Activated CD4-positive, alpha-beta T cell treated with anti-CD3 and anti-CD28 coated beads for 1 hour (primary cell): Measurements from ENCODE around the gene TBCEL.
A peak's percentile ranks its signal among the peaks of the same experiment; 100 is the strongest.
"Not testable (repeated sequence)": the region's sequence is repeated elsewhere in the genome, so short reads cannot be mapped to it uniquely, and the experiment has no call there.

Experiments
- DNase-seq: peaks from one replicate; pipeline ENCODE4 v3.0.0-alpha.2; 2020

Gene TBCEL, protein sequence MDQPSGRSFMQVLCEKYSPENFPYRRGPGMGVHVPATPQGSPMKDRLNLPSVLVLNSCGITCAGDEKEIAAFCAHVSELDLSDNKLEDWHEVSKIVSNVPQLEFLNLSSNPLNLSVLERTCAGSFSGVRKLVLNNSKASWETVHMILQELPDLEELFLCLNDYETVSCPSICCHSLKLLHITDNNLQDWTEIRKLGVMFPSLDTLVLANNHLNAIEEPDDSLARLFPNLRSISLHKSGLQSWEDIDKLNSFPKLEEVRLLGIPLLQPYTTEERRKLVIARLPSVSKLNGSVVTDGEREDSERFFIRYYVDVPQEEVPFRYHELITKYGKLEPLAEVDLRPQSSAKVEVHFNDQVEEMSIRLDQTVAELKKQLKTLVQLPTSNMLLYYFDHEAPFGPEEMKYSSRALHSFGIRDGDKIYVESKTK

GRCh38 chr11:121023848-121024751, at the start of gene TBCEL:
Gene TBCEL, plus strand, starts transcription at chr11:121024102. Its CDS starts 21,589 bp downstream, at chr11:121045691.
- DNase-seq: peak; percentile 75

DNA sequence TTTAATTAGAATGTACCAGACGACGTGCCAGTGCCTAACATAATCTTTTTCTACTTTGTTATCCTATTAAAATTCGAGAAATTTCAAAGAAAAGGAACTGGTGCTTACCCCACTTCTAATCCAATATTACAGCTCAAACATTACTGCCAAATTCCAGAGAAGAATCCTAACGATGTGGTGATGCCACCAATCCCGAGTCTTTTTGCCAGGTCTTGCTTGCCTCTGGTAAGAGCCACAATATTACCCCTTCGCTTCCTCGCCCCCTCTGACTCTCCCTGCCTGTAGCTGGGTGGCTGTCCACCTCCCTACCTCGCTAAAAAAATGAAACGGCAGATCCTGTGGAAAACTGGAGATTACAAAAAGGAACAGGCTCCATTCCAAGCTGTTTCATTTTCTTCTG, 49.4 kb upstream of the TBCEL start:
- no peak for DNase-seq

GRCh38 chr11:120974965-120975364, 48.9 kb upstream of the TBCEL start:
- DNase-seq: no peak

GRCh38 chr11:120977266-120978137, 46.4 kb upstream of the TBCEL start:
- no peak for DNase-seq

- no peak for DNase-seq
Measured at GRCh38 chr11:120978701-120979100, 45.2 kb upstream of the TBCEL start.

DNA sequence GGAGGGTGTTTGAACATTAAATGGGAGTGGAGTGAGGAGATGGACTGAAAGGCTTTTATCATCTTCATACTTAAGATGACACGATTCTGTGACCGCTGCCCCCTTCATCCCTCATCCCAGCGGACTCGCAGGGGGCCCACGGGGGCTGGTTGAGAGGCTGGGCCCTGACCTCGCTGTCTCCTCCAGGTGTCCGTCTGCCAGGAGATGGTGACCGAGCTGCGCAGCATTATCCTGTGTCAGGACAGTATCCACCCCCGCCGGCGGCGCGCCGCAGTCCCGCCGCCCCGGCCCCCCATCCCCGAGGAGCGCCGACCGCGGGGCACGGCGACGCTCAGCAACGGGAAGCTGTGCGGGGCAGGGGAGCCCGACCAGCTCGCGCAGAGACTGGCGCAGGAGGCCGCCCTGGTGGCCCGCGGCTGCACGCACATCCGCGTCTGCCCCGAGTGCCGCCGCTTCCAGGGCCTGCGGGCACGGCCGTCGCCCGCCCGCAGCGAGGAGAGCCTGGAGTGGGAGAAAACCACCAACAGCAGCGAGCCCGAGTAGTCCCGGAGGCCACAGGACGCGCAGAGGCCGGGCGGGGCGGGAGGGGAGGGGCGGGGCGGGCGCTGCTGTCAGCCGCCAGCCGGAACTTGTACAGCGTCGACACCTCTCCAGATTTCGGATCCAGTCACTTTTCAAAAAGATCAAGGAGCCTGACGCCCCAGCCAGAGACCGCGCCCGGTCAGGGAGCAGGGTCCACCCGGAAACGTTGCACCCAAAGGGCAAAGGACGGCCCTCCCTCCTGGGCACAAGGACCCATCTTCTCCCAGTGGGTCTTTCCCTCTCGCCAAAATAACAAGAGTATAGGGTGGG, 38.0 kb upstream of the TBCEL start:
- DNase-seq: peak; percentile 9

GRCh38 chr11:120988603-120989002, 35.3 kb upstream of the TBCEL start:
- DNase-seq: no peak

- DNase-seq: no peak
Measured at GRCh38 chr11:120991830-120992686, 31.8 kb upstream of the TBCEL start.

- no peak for DNase-seq
Measured at GRCh38 chr11:120994091-120994859, 29.6 kb upstream of the TBCEL start.

DNA sequence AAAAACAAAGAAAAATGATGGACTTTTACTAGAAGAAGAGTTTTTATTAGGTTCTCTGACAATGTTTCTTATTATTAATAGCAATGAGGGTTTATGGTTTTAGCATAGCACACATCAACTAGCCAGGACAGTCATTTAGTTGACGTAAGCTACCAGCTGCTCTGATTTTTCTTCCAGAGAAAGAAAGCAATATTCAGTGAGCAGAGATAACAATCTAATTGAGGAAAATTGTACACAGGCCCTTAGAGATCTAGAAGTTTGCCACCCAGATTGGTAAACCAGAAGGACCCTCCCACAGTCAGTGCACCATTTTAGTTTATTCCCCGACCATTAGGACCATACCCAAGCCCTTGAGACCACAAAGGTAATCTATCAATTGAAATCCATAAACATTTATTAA, 28.7 kb upstream of the TBCEL start:
- no peak for DNase-seq

DNA sequence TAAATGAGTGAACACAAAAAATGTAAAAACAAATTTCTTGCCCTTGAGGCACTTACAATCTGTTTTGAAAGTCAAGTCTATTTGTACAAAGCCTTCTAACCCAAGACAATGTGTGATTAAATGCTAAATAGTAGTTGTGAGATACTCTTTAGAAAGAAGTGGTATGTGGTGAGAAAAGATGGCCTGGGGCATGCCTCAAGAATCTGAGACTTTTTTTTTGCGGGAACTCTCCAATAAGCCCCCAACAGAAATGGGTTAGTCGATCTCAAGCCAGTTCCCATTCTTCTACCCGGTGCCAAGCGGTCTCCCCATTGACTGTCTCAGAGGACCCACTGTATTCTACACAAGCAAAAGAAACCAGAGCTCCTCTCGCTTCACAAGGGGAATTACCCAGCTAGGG, 26.9 kb upstream of the TBCEL start:
- DNase-seq: no peak

GRCh38 chr11:120998581-120998980, 25.3 kb upstream of the TBCEL start:
- no peak for DNase-seq

DNA sequence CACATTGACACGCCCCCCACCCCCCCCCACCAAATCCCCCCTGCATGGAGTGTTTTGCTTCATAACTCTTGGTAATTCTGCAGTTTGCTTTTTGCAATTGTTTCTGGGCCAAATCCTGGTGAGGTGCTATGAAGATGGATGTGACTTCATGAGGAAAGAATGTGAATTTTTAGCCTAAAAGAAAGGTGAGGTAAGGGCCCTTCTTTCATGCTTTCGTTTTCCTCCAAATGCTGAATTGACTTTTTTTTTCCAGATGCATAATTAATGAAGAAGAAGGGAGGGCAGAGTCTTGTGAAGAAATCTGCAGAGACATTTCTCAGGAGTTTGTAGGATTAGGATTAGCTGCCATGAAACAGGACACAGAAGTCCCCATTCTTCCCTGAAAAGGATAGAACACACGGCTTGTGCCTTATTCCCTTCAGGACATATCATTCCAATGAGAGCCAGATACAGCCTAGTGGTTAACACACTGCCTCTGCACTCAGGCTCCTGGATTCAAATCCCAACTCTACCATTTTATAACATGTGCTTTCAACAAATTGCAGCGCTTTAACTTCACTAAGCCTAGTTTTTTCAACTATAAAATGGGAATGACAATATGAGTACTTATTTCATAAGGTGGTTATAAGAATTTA, 19.6 kb upstream of the TBCEL start:
- no peak for DNase-seq

GRCh38 chr11:121006922-121007321, 17.0 kb upstream of the TBCEL start:
- no peak for DNase-seq

- no peak for DNase-seq
Measured at GRCh38 chr11:121008551-121008950, 15.4 kb upstream of the TBCEL start.

- DNase-seq: no peak
Measured at GRCh38 chr11:121012091-121012490, 11.8 kb upstream of the TBCEL start.

- no peak for DNase-seq
Measured at GRCh38 chr11:121018746-121019145, 5.2 kb upstream of the TBCEL start.

GRCh38 chr11:121021718-121022117, 2.2 kb upstream of the TBCEL start:
- not testable (repeated sequence) for DNase-seq

DNA sequence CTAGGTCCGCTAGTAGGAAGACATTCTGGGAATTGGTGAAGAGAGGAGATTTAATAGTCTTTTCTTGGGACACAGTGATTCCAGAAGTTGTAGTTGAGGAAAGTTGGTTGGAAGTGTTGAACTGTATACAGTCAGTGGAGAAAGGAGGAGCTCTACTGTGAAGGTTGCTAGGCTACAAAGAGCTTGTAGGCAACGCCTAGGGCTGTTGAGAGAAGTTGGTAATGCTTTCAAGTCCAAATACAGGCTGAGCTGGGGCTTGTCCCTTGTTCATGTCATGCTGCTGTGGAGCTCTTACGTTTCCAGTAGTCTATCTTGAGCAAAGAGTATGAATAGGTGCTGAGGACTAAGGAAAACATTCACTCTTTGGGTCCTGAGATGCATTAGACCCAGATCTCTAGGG, 1.1 kb downstream of the TBCEL start:
- DNase-seq: no peak

- no peak for DNase-seq
Measured at GRCh38 chr11:121029153-121029552, 5.3 kb downstream of the TBCEL start.
